PC-3 (cell line): ENCODE measurements around the gene ALDH6A1. TPM values are rescaled to one million over a fixed set of nuclear protein-coding genes. Genes with fewer than 3 reads are reported as not detected.

Source experiments
- ATAC-seq: fragments of 200-7000 bp; cut with Tn5 transposase; 2 replicates; pipeline ENCODE4 v1.9.1; 2020; ENCODE audit warnings: mild to moderate bottlenecking, moderate library complexity
- BruUV-seq: library from RNA; stranded (reverse); fragments of 400-500 nt; replicated peaks from 2 replicates; lab custom pipeline; 2021; lab: Mats Ljungman, UMichigan
- CTCF ChIA-PET: fragments of 300-600 bp; sonication (Branson Sonifier 250); formaldehyde crosslinking; loops from one replicate; lab custom pipeline; 2022; ENCODE audit warnings: antibody characterized with exemption; lab: Charles Lee
- POLR2A ChIA-PET: fragments of 300-600 bp; sonication (Branson Sonifier 250); formaldehyde crosslinking; loops from one replicate; lab custom pipeline; 2022; ENCODE audit warnings: antibody characterized with exemption; ENCODE audit not compliant: unreplicated experiment; lab: Charles Lee
- DNase-seq: peaks from one replicate; pipeline ENCODE4 v3.0.0-alpha.2; 2015
- H2AFZ ChIP-seq: fragments of 300-600 bp; sonication (generic); 2 replicates; pipeline ENCODE4 v1.6.0; 2016; ENCODE audit warnings: antibody characterized with exemption, low read length
- H3F3A ChIP-seq: fragments of 300-600 bp; sonication (generic); one replicate; pipeline ENCODE4 v1.6.0; 2017; ENCODE audit warnings: antibody characterized with exemption, low read length, control low read depth, mild to moderate bottlenecking; ENCODE audit not compliant: unreplicated experiment
- H3K27ac ChIP-seq: fragments of 300-600 bp; sonication (generic); 2 replicates; pipeline ENCODE4 v1.5.1; 2016; ENCODE audit warnings: mild to moderate bottlenecking, low read length
- H3K27me3 ChIP-seq: fragments of 300-600 bp; sonication (generic); 2 replicates; pipeline ENCODE4 v1.6.1; 2016; ENCODE audit warnings: low read length, mixed read lengths
- H3K36me3 ChIP-seq: fragments of 300-600 bp; sonication (generic); 2 replicates; pipeline ENCODE4 v1.6.1; 2016; ENCODE audit warnings: low read depth, mixed run types, low read length, mixed read lengths
- H3K4me1 ChIP-seq: fragments of 300-600 bp; sonication (generic); 2 replicates; pipeline ENCODE4 v1.5.1; 2016; ENCODE audit warnings: low read length; ENCODE audit not compliant: insufficient read depth
- H3K4me2 ChIP-seq: fragments of 300-600 bp; sonication (generic); 2 replicates; pipeline ENCODE4 v1.6.0; 2016; ENCODE audit warnings: low read length
- H3K4me3 ChIP-seq: fragments of 300-600 bp; sonication (generic); 2 replicates; pipeline ENCODE4 v1.5.1; 2016; ENCODE audit warnings: mild to moderate bottlenecking, low read length, mixed read lengths
- H3K79me2 ChIP-seq: fragments of 300-600 bp; sonication (generic); 2 replicates; pipeline ENCODE4 v1.6.1; 2017; ENCODE audit warnings: low read length, mixed read lengths
- H3K9ac ChIP-seq: fragments of 300-600 bp; sonication (generic); 2 replicates; pipeline ENCODE4 v1.6.0; 2016; ENCODE audit warnings: mild to moderate bottlenecking, low read length
- H3K9me2 ChIP-seq: fragments of 300-600 bp; sonication (generic); replicated peaks from 2 replicates; pipeline ENCODE4 v1.6.1; 2016; ENCODE audit warnings: mixed run types, low read length, mixed read lengths
- H3K9me3 ChIP-seq: fragments of 300-600 bp; sonication (generic); 2 replicates; pipeline ENCODE4 v1.6.1; 2016; ENCODE audit warnings: low read length, mixed read lengths
- H4K20me1 ChIP-seq: fragments of 300-600 bp; sonication (generic); 2 replicates; pipeline ENCODE4 v1.6.1; 2016; ENCODE audit warnings: low read length, mixed read lengths
- EZH2 ChIP-seq: fragments of 300-600 bp; sonication (generic); IDR thresholded peaks from one replicate; pipeline ENCODE4 v1.6.1; 2017; ENCODE audit warnings: antibody characterized with exemption, mild to moderate bottlenecking, low read length; ENCODE audit not compliant: unreplicated experiment
- EZH2phosphoT487 ChIP-seq: fragments of 300-600 bp; sonication (generic); IDR thresholded peaks from 2 replicates; pipeline ENCODE4 v1.6.1; 2018; ENCODE audit warnings: mild to moderate bottlenecking, antibody characterized with exemption, low read length, borderline replicate concordance
- intact Hi-C: fragments of 100-400 bp; cut with micrococcal nuclease; formaldehyde crosslinking; loops from 2 replicates; pipeline ENCODE4 v1.9.0; 2023
- total RNA-seq: library from RNA; depleted of rRNA; stranded (reverse); fragments of >200 nt; gene quantifications from 2 replicates; pipeline ENCODE4 v1.2.3, GENCODE V29; 2014
- TF ChIP-seq, protein P1 (sequence below): fragments of 300-600 bp; sonication (generic); conservative IDR thresholded peaks from 2 replicates; pipeline ENCODE4 v1.5.1; 2017; ENCODE audit warnings: antibody characterized with exemption, low read depth, mild to moderate bottlenecking, low read length

The ALDH6A1 gene
- total RNA-seq, 1 experiment from 2014 or later = 5.4 TPM

DNA sequence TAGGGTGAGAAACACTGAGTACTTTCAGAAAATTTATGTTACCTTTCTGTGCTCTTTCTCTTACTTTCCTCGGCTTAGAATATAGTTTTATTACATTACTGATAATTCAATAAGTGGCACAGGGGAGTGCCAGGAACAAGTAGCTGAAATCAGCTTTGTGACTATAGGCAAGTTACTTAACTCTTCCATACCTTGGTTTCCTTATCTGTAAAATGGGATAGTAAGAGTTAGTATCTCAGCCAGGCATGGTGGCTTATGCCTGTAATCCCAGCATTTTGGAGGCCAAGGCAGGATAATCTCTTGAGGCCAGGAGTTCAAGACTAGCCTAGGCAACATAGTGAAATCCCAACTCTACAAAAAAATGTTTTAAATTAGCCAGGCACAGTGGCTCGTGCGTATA lies 49.7 kb downstream of the ALDH6A1 start:
- Histone ChIP-seq H4K20me1 (no peaks in the 10 kb centered on the region), H3K27me3 (no peaks in the 10 kb centered on the region), H2AFZ (no peak overlapping the region), H3K4me3 (no peak overlapping the region), H3K9ac (no peak overlapping the region), H3K9me3 (no peaks in the 10 kb centered on the region), H3F3A (no peaks in the 10 kb centered on the region), H3K9me2 (no peaks in the 10 kb centered on the region), H3K27ac (no peak overlapping the region), H3K36me3 (no peaks in the 10 kb centered on the region), H3K79me2 (no peaks in the 10 kb centered on the region), H3K4me1 (no peaks in the 10 kb centered on the region), H3K4me2 (no peak overlapping the region)
- intact Hi-C loops = loop anchor here (10.0 kb wide), 1 partner anchor 310 kb away; no protein-coding TSS in a partner anchor
- no TSS peak for BruUV-seq
- TF ChIP-seq, protein P1, sequence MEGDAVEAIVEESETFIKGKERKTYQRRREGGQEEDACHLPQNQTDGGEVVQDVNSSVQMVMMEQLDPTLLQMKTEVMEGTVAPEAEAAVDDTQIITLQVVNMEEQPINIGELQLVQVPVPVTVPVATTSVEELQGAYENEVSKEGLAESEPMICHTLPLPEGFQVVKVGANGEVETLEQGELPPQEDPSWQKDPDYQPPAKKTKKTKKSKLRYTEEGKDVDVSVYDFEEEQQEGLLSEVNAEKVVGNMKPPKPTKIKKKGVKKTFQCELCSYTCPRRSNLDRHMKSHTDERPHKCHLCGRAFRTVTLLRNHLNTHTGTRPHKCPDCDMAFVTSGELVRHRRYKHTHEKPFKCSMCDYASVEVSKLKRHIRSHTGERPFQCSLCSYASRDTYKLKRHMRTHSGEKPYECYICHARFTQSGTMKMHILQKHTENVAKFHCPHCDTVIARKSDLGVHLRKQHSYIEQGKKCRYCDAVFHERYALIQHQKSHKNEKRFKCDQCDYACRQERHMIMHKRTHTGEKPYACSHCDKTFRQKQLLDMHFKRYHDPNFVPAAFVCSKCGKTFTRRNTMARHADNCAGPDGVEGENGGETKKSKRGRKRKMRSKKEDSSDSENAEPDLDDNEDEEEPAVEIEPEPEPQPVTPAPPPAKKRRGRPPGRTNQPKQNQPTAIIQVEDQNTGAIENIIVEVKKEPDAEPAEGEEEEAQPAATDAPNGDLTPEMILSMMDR = no peak
- TF ChIP-seq EZH2phosphoT487 (no peak), EZH2 (no peak)
- ChIA-PET POLR2A (no interaction called here), CTCF (no interaction called here)
- ATAC-seq (no peak), DNase-seq (no peak)

GRCh38 chr14:74029136-74029535 lies 55.1 kb downstream of the ALDH6A1 start:
- CTCF ChIA-PET = no interaction called here
- Histone ChIP-seq H2AFZ (no peak overlapping the region), H3K27ac (no peak overlapping the region), H4K20me1 (no peaks in the 10 kb centered on the region), H3K4me3 (no peak overlapping the region), H3K79me2 (no peaks in the 10 kb centered on the region), H3K27me3 (no peaks in the 10 kb centered on the region), H3K9me2 (no peaks in the 10 kb centered on the region), H3K9ac (no peak overlapping the region), H3K4me2 (no peak overlapping the region), H3F3A (no peaks in the 10 kb centered on the region), H3K9me3 (no peaks in the 10 kb centered on the region), H3K4me1 (no peaks in the 10 kb centered on the region), H3K36me3 (no peaks in the 10 kb centered on the region)
- POLR2A ChIA-PET = no interaction called here
- no TSS peak for BruUV-seq
- DNase-seq (peak; percentile 50), ATAC-seq (peak; percentile 70; the same call in 1 of the 2 replicates)
- intact Hi-C loops = no loop called here
- TF ChIP-seq, protein P1 = no peak
- TF ChIP-seq EZH2 (no peak), EZH2phosphoT487 (no peak)

- ATAC-seq = no peak
- no peak overlapping the region for H3K27ac ChIP-seq
- TF ChIP-seq EZH2 (no peak), EZH2phosphoT487 (no peak)
- TF ChIP-seq, protein P1 = no peak
Measured at GRCh38 chr14:74022346-74022745, 61.9 kb downstream of the ALDH6A1 start.

More at GRCh38 chr14:74022346-74022745, 61.9 kb downstream of the ALDH6A1 start:
- intact Hi-C loops = no loop called here
- Histone ChIP-seq H3K4me1 (peaks cover 12% of the 10 kb centered on the region; the same call in 1 of the 2 replicates), H4K20me1 (no peaks in the 10 kb centered on the region), H3K79me2 (no peaks in the 10 kb centered on the region), H3K9ac (no peak overlapping the region), H3K4me2 (no peak overlapping the region), H3F3A (no peaks in the 10 kb centered on the region), H3K4me3 (no peak overlapping the region), H3K9me2 (no peaks in the 10 kb centered on the region), H3K27me3 (no peaks in the 10 kb centered on the region), H2AFZ (no peak overlapping the region), H3K9me3 (no peaks in the 10 kb centered on the region), H3K36me3 (no peaks in the 10 kb centered on the region)
- no TSS peak for BruUV-seq
- POLR2A ChIA-PET = no interaction called here
- DNase-seq = no peak
- CTCF ChIA-PET = no interaction called here
